HG02943 (cell line): ENCODE results near the gene MTMR11.
"Not testable (repeated sequence)": the region's sequence is repeated elsewhere in the genome, so short reads cannot be mapped to it uniquely, and the experiment has no call there.

Experiments used
- ATAC-seq: cut with Tn5 transposase; IDR thresholded peaks from one replicate; pipeline ENCODE4 v1.9.1; 2021; ENCODE audit warnings: mild to moderate bottlenecking, low read depth, moderate library complexity; ENCODE audit not compliant: unreplicated experiment

Gene MTMR11

DNA sequence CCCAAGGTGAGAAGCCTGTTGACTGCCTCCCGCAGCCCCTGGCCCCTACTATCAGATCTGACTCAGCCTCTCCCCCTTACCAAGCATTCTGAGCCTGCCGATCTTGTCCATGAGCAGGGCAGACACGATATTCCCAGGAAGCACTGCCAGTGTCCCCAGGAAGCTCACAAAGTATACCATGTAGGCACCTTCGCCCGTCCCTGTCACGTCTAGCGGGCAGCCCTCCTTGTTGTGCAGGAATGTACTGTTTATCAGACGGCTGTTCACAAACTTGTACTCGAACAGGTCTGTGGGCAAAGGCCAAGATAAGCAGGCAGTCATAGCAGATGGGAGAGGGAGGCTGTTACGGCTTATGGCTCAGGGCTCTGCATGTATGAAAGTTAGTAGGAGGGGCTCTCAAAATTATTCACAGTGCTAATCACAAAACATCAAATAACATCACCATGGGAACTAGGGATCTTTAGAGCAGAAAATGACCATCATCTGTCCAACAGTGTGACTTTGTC is 30.1 kb downstream of the MTMR11 start:
- ATAC-seq: no peak

DNA sequence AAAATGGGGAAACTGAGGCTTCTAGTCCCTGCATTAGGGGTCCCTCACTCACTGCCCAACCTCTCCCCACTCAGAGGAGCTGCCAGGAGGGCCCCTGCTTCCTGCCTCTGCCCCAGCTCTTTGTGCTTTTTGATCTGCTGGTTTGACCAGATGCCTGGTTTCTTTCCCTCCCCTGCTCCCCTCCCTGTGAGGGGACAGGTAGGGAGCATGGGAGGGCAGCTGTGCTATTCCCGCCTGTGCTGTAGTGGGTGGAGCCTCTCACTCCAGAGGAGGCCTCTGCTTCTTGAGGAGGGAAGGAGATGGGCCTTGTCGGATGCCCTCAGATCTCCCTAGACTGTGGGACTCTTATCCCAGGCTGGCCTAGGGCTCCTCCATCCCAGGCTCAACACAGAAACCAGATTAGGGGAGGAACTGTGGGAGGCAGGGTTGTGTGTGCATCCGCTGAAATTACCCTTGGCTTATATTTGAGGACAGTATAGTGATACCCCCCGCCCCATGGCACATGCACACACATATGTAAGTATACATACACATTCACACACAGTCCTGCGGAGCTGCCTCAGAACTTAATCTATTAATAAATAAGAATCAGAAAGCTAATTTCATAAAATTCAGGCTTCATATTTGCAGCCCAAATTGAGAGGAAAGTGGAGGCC is 32.7 kb downstream of the MTMR11 start:
- ATAC-seq: no peak

DNA sequence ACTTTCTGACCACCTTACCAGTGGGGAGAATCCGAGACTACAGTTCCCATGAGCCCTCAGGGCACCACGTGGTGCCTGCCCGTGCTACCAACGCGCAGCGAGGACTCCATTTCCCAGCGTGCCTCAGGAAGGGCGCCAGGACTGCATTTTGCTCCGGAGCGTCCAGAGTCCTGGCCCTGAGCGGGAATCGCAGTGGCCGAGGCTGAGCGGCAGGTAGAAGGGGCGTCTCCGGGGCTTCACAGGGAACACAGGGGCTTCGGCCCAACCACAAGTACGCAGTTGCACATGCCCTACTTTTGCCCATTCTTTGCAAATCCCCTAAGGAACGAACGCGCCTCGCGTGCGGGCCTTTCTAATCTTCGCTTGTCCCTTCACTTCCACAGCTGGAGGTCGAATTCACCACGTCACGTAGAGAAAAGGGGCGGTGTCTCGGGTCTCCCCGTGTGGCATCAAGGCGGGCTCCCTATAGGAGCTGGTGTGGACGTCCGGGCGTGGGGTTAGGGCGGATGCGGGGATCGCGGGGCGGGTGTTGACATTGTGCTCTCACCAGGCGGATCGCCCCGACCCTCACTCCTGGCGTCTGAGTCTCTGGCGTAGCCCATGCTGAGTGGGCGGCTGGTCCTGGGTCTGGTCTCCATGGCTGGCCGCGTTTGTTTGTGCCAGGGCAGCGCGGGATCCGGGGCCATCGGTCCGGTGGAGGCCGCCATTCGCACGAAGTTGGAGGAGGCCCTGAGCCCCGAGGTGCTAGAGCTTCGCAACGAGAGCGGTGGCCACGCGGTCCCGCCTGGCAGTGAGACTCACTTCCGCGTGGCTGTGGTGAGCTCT is 37.0 kb downstream of the MTMR11 start, which contains the start of gene BOLA1:
TSS of gene BOLA1 (plus strand) at position 109 of the 825 bp plus-strand sequence. CDS start at position 601, 492 bp downstream.
- ATAC-seq: peak; percentile 90

DNA sequence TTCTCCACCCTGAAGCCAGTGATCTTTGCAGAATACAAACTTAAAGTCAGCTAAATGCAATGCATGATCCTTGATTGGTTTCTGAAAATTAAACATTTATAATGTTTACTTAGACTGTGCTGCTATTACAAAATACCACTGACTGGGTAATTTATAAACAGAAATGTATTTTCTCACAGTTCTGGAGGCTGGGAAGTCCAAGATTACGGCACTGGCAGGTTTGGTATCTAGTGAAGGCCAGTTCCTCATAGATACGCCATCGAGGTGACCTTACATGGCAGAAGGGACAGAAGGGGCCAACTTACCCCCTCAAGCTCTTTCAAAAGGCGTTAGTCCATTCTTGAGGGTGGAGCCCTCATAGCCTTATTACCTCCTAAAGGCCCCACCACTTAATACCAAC is 40.1 kb downstream of the MTMR11 start:
- ATAC-seq: no peak

GRCh38 chr1:149888999-149889289 is 47.7 kb downstream of the MTMR11 start:
- no peak for ATAC-seq

GRCh38 chr1:149888247-149888998 is 48.3 kb downstream of the MTMR11 start:
- peak; percentile 21 for ATAC-seq

- ATAC-seq: peak; percentile 40
Observed at GRCh38 chr1:149887456-149888246, 49.0 kb downstream of the MTMR11 start.

- not testable (repeated sequence) for ATAC-seq
Observed at GRCh38 chr1:149887196-149887455, 49.6 kb downstream of the MTMR11 start.

- peak; percentile 53 for ATAC-seq
Observed at GRCh38 chr1:149886396-149887195, 50.1 kb downstream of the MTMR11 start.

DNA sequence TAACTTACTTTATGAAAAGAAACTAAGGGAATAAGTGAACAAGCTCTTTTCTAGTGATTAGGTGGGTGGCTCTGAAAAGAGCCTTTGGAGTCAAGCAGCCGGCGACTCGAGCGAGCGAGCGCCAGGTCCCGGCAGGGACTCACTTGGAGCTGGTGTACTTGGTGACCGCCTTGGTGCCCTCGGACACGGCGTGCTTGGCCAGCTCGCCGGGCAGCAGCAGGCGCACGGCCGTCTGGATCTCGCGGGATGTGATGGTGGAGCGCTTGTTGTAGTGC is 50.6 kb downstream of the MTMR11 start:
- not testable (repeated sequence) for ATAC-seq

DNA sequence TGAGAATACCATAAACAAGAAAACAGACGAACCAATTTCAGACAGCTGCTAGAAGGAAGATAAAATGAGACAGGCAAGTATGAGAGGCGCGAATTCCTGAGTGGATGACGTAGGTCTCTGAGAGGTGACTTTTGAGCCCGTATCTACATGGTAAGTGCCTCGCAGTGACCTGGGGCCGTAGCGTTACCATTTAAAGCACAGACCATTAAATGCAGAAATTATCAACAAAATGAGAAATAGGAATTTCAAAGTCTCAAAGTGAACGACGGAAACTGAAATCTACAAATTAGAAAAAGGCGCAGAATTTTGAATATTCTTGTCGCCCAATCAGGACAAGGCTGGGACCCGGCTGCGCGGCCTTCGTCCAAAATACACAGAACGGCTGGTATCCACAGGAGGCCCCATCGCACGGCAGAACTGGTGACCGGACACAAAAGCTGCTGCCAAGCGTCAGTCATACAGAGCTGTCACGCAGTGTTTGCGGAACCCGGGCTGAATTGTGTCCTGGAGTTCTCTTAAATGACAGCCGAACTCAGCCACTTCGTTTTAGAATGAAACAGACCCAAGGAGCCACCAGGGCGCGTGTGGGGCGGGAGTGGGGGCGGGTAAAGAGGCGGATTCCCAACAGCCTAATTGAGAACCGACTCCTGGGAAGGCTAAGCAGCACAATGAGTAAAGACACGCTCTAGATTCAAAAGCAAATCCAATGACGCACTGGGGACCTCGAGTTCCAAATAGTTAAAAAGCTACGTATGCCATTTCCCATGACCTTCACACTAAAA is 51.1 kb downstream of the MTMR11 start:
- no peak for ATAC-seq

DNA sequence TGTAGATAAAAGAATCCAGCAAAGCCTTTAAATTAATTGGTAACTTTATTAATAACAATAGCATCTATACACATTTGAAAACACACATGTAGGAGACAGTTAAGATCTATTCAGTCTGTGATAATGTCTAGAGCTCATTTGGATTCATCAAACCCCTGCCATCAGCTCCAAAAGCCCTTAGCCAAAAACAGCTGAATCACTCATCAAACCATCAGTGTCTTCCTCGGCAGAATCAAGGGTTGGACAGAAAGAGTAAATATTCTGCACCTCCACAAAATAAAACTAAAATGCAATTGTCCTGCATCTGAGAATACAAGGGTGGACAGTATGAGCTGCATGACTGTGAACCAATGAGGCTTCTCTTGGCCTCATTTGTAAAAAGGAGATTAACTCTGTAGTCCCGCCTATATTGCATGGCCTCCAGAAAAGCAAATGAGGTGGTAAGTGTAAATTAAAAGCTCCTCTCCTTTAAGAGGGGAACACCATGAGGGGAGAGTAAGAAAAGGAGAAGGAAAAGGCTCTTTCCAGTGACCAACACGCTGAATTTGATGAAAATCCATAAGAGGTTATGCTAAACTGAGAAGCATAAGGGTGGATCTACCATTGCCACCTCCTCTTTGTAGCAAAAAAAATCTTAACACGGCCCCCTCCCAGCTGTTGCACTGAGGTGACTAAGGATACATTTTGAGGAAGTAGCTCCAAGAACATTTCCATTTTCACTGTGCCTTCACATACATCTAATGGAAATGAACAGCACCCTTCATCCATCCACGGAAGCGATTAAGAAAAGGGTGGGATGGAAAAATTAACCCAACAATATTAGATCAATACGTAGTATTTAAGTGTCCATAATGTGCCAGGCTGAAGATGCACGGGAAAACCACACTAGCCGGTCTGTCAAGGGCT is 52.0 kb downstream of the MTMR11 start:
- no peak for ATAC-seq

- ATAC-seq: no peak
Observed at GRCh38 chr1:149883598-149884247, 53.0 kb downstream of the MTMR11 start.

GRCh38 chr1:149881876-149882275 is 54.8 kb downstream of the MTMR11 start:
- no peak for ATAC-seq

DNA sequence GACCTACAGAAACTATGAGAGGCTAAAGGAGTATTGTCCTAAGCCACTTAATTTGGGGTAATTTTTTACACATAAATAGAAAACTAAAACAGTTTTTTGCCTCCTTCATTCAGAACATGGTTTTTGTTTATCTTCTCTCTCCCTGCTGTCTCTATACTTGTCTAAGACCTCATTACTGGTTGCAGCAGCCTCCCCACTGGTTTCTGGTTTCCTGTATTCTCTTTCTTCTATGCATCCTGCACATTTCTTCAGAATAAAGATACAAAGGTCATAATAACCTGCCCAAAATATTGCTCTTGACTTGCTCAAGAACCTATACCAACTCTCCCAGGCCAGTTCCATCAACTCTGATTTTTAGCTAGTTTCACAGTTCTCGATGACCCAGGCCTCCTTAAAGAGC is 57.1 kb downstream of the MTMR11 start:
- ATAC-seq: no peak
